ENCODE results near the gene NMNAT3.

Gene NMNAT3

DNA sequence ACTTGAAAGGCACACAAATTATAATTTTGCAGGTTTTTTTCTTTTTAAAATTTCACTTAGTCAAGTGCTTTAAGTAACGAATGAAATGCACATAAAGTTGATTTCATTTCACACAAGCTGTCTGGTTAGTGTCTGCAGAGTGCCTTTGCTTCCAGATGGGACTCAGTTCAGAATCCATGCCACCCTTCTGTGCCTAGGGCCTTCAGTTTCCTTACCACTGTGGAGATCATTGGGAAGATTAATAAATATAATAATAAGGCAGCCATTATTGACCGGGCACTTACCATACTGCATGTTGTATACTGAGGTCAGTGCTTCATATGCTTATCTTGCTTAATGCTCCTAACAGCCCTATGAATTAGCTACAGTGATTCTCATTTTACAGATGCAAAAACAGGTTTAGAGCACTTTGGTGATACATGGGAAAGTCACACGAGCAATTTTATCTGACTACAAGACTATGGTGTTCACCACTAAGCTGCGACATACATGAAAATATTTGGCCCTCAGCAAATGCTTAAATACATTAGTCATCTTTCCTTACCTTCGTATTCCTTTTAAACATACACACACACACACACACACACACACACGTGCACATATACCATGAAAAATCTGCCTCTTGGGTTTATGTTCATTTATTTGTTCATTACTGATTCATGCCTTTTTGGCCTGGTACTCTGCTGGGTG is 3.1 kb downstream of the NMNAT3 start:
- DNase-seq = peak; percentile 10

DNA sequence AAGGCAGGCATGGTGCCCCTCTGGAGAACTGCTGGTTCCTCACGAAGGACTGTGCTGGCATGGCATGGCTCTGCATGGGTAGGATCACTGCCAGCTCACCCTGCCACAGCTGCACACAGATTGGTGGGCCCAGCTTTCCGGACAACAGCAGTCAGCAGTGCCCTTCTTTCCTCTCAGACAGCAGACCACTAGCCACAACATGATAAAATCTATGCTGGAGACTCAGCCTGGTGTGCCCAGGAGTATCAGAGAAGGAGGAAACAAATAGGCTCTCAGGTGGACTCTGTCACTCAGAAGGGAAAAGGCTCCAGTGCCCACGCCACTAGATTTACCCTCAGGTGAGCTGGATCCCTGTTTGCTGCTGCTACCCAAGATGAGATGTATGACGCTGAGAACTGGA is 4.9 kb downstream of the NMNAT3 start:
- DNase-seq = peak; percentile 30

DNA sequence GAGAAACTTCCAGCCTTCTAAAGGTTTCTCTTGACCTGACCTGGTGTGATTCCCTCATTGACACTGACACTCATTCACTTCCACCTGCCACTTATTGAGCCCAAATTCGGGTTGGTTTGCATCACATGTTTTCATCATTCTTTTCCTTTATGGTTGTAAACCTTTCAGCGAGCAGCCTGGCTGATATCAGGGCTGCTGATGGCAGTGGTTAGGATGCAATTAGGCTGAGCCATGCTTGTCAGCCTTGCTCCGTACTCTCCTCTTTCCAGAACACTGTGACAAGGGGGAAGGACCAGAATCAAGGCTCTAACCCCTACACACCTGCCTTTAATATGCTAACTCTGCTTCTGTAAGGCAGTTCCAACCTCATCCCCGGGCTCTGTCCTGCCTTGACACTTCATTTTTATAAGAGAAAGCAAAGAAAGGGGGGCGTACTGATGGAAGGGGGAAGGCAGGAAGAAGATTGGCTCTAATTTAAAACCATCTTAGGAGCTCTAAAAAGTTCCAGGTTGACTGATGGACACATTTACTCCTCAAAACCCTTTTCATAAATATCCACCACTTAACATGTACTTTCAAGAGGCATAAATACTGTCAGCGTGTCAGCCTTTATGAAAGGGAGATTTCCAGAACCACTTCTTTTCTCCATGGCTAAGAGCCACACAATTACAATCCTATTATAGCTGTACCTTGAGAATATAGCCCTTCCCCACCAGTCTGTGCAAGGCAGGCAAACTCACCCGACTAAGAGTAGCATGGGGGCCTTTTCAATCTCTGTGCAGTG is 5.7 kb downstream of the NMNAT3 start:
- no peak for DNase-seq

DNA sequence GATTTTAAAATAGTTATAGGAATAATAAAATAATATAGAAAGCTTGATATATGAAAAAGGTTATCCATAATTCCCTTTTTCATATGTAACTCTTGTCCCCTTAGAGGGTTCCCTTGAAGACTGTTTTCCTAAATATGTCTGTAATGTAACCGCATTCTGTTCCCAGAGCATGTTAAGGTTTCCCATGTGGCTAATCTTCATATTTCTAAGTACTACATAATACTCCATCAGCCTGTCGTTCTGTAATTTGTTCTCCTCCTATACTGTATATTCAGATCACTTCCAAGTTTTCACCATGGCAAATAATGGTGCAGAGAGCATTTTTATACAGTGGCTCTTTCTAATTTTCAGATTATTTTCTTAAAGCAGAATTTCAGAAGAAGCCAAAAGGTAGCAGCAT is 6.7 kb downstream of the NMNAT3 start:
- no peak for DNase-seq

DNA sequence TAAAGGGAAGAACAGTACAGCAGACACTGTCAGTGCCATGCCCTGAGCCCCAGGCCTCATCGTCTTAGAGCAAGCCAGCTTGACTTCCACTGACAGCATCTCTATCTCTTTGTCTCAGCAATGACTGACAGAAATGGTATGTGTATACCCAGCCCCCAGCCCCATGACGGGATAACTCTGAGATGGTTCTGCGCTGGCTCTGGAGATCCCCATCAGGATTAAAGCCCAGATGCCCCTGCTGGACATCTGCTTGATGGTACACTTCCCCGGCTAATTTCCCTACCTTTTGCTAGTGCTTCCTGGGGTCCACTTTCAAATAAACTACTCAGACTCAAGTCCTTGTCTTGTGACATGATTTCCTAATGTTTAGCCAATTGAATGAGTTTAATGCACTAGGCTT is 7.6 kb downstream of the NMNAT3 start:
- no peak for DNase-seq

DNA sequence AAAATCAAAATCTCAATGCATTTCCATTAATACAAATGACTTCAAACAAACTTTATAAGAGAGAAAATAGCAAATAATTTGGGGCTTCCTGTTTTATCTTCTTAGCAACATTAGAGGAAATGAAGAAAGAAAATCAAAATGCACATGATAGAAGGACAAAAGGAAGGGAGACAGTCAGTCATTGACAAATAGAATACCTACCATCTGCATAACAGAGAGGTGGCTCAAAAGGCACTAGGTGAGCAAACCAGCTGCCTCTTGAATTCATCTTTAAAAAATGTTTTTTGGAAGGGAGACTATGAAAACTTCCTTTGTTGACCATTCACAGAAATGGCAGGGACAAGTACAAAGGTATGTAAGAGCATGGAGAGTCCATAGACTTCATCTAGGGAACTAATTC is 9.4 kb downstream of the NMNAT3 start:
- no peak for DNase-seq

DNA sequence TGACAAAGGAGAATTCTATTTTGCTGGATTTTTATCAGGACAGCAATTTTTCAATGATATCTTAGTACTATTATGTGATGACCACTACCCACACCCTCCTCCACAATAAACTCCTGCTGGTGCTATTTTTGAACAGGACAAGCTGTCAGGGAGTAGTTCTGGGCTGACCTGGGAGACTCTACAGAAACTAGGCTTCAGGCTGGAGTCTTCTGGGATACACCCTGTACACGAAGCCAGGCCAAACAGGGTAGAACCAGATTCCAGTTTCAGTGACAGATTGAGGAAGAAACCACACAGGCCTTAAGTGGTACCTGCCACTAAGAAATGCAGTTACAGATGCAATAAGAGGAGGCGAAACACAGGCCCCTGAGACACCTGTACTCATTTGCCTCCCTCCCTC is 12.8 kb downstream of the NMNAT3 start:
- DNase-seq = no peak

DNA sequence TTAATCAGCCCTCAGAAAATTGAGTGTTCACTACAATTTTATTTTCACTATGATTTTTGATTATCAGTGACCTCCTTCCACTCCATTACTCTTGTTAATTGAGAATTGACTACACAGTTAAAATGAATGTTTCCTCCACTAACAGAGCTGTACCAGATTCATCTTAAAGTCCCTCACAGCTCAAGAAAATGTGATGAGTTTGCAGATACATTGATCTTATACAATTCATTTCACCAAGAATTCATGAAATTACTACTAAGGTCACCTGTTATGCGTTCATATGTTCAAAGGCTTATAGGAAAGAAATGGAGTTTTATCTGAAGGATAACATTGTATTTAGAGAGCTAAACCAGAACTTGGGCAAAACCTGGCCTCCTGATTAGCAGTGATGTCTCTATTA is 17.5 kb downstream of the NMNAT3 start:
- DNase-seq = no peak

DNA sequence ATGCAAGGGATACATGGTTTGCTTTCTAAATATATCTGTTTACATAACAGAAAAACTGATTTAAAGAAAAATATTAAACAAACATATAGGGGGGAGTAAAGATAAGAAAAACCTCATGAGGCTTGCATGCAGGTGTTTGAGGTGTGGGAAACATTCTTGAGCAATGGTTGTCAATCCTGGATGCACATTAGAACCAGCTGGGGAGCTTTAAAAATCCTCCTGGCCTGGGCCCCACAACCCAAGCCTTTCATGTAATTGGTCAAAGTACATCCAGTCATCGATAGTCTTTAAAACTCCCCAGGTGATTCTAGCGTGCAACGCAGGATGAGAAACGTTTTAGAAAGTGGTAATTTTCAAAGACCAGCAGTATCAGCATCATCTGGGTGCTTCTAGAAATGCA is 18.3 kb downstream of the NMNAT3 start:
- DNase-seq = no peak

DNA sequence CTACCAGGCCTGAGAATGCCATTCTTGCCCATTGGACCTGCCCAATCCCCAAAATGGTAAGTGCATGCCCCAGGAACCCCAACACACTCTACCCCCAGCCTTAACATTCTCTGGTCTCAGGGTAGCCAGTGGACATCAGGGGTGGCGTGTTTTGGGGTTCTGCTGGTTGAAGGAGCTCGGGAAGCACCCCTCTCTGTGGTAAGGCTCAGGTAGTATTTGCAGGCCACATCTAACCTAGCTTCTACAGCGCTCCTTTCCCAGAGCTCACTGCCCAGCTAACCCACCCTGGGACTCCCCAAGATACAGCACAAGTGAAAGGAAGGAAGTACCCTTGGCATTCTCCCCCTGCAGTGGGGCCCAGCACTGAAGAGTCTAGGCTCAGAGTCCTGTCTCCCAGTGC is 19.8 kb downstream of the NMNAT3 start:
- DNase-seq = no peak

DNA sequence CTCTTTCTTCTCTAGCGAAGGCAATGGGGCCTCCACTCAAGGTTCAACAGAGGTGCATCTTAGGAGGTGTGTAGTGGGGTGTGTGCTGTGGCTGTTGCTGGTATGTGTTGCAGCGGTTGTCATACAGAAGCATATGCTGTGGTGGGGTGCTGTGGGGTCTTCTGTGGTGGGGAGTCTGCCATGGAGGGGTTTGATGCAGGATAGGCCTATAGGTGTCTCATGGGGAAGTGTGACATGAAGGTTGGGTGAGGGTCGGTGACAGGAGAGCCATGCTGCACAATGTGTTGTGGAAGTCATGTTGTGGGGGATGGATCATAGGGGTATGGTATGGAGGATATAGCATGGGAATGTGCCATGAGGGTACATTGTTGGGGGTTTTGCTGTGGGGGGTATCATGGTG is 20.3 kb downstream of the NMNAT3 start:
- no peak for DNase-seq

DNA sequence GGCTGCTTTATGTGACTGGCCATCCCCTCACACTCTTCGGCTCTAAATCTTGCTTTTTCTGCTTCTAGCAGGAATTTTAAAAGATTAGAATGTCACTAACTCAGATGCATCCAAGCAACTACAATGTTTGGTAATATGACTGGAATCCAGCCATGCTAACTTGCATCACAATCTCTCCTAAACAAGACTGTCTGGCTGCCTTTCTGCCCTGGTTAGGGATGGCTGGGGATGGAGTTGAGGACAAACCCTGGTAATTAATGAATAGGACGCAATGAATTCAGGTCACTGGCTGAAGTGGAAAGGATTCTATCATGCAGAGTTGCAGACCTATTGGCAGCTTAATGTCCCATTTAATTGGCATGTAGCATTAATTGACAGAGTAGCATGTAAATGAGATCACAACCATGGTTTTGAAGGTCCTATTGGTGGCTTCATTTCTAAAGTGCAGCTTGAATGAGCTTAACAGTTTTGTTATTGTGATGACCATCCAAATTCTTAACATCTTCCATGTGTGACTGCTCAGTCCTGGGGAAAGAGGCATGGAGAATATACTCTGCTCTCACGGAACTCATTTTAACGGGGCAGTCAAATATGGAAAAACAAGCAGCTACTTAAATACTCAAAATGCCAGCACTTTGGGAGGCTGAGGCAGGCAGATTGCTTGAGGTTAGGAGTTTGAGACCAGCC is 21.7 kb downstream of the NMNAT3 start:
- DNase-seq = no peak

DNA sequence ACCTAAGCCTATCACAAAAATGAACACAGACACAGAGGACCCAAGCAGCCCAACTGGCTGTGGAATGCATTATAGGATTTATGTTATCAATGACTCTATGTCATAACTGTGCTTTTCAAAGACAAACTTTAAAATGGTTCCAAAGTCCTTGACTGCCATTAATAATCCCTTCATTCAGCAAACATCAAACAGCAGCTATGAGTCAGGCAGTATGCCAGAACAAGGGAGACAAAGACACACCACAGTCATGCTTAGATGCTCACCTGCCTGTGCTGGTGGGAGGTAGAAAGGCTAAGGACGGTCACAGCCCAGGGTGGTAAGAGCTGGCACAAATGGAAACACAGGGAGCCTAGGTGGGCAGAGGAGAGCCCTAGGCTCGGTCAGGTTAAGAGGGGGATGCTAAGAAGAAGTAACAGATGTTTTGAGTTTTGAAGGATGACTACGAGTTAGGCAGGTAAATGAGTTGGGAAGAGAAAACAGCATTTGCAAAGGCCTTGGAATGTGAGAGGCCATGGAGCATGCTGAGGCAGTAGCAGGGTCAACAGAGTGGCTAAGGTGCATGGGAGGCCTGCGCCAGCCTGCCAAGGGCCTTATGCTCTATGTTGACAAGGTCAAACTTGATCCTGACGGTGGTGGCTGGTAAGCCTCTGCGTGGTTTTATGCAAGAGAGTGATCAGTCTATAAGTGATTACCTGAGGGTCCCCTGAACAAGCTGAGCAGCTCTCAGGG is 23.0 kb downstream of the NMNAT3 start:
- no peak for DNase-seq

DNA sequence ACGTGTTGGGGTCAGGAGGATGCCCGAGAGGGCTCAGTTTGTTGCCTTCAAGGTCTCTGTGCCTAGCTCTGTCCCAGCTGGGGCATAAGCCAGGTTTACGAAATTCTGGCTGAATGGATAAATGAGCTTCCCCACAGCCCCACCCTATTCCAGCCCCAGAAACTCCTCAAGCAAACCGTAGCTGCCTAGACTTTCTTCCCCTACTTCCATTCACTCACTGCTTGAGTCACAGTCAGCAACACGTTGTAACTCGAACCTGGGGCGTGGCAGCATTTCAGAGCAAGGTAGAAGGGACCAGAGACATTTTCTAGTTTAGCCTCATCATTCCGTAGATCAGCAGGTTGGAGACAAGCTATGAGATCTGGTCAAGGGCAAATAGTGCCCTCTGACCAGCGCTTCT is 24.2 kb downstream of the NMNAT3 start:
- no peak for DNase-seq

DNA sequence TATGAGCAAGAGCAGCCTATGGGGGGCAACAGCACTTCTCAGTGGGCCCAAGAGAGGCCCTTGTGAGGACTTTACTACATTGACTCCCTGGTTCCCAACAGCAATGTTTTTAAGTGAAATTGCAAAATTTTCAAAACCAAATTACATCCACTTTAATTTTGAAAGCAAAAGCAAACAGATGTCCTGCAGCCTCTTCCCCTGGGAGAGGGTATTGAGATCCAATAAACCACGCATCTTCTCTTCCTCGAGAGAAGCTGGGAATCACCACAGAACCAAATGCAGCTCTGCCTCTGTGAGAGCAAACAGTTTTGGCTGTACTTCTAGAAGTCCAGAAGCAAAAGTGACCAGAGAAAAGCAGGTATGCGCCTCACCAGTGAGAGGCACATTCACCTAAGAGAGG is 25.2 kb downstream of the NMNAT3 start:
- DNase-seq = no peak

DNA sequence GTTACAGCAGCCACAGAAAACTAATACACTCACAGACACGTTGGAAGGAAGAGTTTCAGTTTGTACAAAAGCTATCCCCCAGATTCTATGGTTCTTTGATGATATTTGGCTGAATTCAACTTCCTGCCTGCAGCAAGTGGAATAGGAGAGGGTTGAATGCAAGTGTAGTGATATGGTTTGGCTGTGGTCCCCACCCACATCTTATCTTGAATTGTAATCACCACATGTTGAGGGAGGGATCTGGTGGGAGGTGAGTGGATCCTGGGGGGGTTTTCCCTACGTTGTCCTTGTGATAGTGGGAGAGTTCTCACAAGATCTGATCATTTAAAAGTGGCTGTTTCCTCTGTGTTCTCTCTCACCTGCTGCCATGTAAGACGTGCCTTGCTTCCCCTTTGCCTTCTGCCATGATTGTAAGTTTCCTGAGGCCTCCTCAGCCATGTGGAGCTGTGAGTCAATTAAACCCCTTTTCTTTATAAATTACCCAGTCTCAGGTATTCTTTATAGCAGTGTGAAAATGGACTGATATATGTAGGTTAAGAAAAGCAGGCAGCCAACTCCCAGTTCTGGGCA is 29.8 kb downstream of the NMNAT3 start:
- peak; percentile 58 for DNase-seq

DNA sequence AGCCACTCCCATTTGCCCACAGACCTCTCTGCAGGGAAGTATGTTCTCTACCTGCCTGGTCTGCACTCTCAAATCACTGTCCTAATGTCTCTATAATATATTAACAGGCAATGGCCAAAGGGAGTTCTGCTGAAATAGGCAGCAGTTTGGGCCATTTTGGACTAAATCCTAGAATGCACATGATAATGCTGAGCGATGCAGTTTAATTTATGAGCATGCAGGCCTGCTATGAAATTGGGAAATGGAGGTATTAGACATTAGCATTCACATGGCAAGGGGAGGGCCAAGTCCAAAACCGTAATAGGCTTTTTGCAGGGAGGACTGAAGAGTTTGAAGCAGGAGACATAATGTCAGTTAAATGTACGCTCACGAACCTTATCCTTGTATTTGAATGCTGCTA is 31.3 kb downstream of the NMNAT3 start:
- no peak for DNase-seq

DNA sequence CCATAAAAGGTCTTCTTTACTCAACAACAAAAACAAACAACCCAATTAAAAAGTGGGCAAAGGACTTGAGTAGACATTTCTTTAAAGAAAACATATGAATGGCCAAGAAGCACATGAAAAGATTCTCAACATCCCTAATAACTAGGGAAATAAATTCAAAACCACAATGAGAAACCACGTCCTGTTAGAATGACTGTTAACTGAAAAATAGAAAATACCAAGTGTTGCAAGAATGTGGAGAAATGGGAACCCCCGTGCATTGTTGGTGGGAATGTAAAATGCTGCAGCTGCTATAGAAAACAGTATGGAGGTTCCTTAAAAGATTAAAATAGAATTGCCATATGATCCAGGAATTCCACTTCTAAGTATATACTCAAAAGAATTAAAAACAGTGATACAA is 34.8 kb downstream of the NMNAT3 start:
- DNase-seq = peak; percentile 50

DNA sequence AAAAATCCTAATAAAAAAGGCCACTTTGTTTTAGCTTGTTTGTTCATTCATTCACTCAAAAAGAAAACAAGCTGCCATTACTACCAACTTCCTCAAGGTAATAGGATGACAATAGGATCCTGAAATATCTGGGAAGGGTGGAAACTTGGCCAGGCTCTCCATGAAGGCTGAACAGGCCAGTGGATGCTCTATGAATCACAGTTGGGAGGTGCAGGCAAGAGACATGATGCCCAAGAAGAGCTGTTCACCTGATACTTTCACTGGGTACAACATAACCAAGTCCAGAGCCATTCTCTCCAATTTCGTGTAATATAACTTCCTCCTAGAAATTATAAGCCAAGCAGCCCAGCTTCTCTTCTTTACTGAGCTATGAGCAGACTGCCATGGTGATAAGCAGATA is 37.3 kb downstream of the NMNAT3 start:
- peak; percentile 21 for DNase-seq

DNA sequence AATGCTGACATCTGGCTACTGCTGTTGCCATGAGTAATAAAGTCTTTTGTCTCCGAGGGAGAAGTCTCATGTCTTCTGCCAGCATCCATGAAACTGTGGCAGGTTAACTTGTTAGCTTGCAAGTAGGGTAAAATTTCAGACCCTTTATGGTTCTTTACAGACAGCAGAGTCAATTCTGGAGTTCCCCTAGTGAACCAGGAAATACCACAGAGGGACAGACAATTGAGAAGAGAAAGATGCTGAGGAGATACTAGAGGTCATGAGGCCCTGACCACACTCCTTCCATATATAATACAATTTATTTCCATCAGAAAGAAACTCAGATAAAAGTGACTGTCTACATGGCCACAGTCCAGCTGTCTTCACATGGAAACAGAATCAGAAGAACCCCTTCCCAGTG is 38.1 kb downstream of the NMNAT3 start:
- no peak for DNase-seq

DNA sequence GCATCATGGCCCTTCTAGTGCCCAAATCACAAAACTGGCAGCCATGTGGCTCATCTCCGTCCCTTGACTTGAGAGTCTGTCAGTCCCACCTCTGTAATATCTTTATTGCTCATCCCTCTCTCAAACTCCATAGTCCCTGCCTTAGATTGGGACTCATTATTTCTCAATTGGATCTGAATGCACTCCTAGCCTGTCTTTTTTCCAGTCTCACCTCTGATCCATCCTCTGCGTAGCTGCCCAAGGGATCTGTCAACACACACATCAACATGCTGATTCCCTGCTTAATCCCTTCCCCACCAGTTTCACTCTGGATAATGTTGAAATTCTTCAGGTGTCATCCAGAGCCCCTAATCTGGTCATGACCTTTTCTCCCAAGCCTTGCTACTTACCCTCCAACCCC is 39.3 kb downstream of the NMNAT3 start:
- DNase-seq = no peak

DNA sequence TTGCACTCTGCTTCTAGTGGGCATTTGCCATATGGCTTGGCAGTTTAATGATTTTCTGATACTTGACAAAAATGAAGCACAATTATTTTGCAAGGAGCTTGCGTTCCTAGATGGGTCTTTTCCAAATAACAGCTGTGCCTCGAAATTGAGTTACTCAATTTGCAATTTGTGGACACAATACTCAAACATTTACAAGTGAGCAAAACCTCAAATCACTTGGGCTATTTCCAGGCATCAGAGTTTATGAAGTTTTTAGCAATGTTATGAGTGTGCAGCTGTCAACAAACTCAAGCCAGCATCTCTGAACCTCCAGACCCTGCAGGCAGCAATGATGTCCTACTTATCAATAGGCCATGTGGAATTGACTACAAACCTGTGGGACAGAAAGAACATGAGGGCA is 41.3 kb downstream of the NMNAT3 start:
- DNase-seq = no peak

DNA sequence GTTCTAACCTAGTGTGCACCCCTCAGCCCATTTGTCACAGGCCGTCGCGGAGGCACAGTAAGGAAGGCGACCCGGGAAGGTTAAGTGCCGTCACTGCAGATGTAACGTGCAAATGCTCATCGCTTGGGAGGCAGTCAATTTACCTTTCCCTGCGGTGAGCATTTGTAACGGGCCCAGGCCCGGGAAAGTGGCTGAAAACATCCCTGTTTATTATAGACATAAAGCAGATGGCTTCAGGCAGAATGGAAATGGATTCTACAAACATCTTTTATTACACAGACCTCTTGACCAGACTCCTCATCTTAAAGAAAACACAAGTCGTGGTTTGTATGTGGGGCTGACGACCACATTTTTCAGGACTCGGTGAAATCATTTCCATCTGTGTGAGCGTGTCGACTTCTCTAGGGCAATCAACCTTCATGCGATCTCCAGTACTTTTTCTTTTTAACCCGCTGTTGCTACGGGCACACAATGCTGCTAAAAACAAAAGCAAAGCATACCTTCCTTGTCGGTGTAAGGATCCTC is 43.6 kb downstream of the NMNAT3 start:
- DNase-seq = no peak

Measured in hematopoietic multipotent progenitor cell treated with erythropoietin and hydrocortisone succinate and interleukin-3 and kit ligand, for 4 days (in vitro differentiated cells).